ENCODE measurements around the gene STIMATE.

- TF ChIP-seq SUZ12 (IDR thresholded peaks at IDR 0.05; ENCODE audit: extremely low read depth, insufficient read depth, insufficient read length): no peak
- no peak for TF ChIP-seq YY1 (IDR thresholded peaks at IDR 0.05; ENCODE audit: insufficient read depth, insufficient read length)
- no peak for TF ChIP-seq ZNF274 (IDR thresholded peaks at IDR 0.05; ENCODE audit: low read depth, low read length)
Measured at GRCh38 chr3:52880474-52880873, 16.9 kb downstream of the STIMATE start.

All from NT2/D1 (cell line).